GM21528 (cell line): ENCODE data around the gene ARF3.
A peak's percentile ranks its signal among the peaks of the same experiment; 100 is the strongest.

ENCODE experiments used
- ATAC-seq: cut with Tn5 transposase; IDR thresholded peaks from one replicate; pipeline ENCODE4 v1.9.1; 2021; ENCODE audit warnings: mild to moderate bottlenecking, moderate library complexity; ENCODE audit not compliant: unreplicated experiment, low FRiP score

ARF3 gene

DNA sequence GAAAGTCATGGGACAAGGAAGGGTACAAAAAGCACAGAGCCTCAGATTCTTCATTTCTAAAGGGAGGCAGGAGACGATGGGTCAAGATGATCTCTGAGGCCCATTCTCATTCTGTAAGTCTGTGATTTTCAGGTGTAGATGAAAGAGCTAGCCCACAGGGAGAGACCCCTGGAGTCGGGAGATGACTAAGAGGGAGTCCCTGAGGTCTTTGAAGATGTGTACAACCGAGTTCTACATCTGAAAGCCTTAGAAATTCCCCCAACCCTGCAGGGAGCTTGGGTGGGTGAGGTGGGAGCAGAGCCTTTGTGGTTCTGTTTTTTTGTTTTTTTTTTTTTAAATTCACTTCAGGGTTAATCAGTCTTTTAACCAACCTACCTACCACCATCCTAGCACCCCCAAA, 11.2 kb upstream of the ARF3 start:
- no peak for ATAC-seq

DNA sequence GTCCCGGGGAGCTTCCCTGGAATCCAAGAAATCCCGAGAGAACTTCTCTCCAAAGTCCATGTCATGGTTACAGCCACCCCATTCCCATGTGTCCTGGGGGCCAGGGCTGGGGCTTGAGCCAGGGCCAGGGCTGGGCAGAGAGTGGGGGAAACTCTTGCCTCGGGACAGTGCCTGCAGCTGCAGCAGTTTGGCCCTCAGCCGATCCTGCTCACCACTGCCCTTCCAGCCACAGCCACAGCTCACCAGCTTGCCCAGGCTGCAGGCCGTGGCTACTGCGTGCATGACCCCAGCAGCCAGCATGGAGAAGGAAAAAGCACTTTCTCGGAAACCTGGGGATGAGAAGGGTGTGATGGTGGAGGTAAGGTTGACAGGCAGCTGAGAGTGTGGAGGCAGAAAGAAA, 10.7 kb upstream of the ARF3 start:
- ATAC-seq, result no peak

- no peak for ATAC-seq
Measured at GRCh38 chr12:48966177-48966895, 9.0 kb upstream of the ARF3 start.

DNA sequence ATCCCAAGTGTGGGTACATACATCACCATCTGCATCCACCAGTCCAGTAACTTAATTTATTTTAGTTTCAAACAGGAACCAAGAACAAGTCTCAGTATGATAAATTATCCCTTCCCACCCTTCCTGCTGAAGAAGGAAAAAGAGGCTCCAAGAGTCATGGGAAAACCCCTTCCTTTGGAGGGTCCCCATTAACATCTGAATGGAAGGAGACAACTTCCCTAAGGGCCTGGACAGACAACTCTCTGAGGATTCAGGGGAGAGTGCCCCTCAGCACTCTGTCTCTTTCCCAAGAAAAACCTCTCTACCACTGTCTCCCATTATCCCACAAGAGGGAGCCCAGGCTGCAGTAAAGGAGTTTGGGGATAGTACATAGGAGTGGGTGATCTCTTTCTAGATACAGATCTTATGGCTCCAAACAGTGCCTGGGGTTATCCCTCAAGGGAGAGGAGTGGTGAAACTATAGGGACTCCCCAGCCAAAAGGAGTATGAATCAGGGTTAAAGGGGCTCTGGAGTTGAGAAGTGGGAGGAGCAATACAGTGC, 8.1 kb upstream of the ARF3 start:
- no peak for ATAC-seq

DNA sequence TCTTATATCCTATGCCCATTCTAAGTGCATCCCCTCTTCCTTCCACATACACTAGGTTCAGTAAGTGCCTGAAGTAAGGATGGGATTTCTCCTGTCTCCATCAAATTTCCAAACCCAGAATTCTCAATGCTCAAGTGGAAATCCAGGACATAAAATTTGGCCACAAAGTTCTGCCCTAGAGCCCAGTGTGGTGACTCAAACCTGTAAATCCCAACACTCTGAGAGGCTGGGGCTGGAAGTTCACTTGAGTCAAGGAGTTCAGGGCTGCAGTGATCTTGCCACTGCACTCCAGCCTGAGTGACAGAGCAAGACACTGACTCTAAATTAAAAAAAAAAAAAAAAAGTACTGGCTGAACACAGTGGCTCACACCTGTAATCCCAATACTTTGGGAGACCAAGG, 4.5 kb upstream of the ARF3 start:
- ATAC-seq, result no peak

DNA sequence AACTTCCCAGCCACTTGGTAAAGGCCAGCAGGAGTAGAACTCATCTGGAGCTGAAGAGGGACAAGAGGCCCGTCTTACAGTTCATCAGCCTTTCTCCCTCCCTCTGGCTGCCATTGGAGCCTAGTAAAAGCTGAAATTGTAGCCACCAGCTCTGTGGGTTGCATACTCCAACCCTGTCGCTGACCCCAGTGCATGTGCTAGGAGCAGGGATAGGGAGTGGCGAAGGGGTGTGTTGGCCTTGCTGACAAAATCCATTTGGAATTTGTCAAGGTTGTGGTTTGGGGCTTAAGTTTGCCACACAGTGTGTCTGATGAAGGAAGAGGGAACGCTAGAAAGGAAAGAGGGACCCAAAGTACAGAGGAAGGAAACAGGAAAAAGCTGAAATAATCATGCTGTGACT, 4.0 kb upstream of the ARF3 start:
- ATAC-seq, result no peak

GRCh38 chr12:48960834-48961233, 3.5 kb upstream of the ARF3 start:
- ATAC-seq, result no peak

DNA sequence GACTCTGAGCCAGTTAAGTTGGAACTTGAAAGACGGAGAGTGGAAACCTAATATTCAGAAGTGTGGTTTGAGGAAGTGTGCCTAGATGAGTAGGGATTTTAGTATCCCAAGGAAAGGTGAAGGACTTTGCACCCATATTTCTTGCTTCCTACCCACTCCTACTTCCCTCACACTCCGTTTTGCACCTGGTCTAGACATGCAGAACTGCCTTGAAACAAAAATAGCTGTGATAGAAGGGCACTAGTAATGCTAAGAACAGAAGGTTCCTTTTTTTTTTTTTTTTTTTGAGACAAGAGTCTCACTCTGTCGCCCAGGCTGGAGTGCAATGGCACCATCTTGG, 732 bp upstream of the ARF3 start:
- ATAC-seq, result no peak

DNA sequence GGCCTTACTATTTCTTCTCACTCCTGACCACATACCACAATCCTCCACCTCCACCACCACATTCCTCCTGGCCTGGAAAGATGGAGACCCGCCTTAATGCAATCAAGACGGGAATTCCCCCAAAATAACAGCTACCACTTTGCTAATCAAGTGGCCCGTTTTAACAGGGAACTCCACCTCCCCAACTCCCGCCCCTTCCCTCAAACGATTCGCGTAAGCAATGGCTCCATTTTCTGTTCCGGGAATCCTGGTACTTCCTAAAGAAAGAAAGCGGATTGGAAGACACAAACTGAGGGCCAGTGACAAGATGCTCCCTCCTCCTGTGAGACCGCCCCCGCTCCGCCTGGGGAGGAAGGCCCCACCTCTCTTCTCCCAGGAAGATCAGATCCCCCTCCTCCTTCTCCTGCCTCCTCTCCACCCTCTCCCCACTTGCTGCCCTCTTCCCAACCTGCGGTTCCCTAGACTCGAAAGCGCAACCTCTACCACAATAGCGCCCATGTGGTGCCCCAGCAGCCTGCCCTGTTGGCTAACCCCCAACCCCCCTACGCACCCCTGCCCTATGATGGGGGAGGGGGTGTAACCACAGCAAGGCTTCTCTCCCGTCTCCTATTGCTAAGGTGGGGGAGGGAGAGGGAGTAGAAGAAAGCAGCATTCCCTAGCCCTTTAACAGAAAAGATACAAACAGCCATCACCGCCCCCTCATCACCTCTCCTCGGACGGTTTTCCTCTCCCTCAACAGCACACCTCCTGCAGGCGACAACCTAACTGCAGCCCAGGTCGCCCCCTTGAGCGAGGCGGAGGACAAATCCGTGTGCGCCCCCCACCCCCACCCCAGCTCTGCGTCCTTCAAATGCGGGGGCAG, 777 bp downstream of the ARF3 start:
- peak; percentile 15 for ATAC-seq

GRCh38 chr12:48954841-48955501, 2.3 kb downstream of the ARF3 start:
- no peak for ATAC-seq

GRCh38 chr12:48954061-48954460, 3.2 kb downstream of the ARF3 start:
- no peak for ATAC-seq

DNA sequence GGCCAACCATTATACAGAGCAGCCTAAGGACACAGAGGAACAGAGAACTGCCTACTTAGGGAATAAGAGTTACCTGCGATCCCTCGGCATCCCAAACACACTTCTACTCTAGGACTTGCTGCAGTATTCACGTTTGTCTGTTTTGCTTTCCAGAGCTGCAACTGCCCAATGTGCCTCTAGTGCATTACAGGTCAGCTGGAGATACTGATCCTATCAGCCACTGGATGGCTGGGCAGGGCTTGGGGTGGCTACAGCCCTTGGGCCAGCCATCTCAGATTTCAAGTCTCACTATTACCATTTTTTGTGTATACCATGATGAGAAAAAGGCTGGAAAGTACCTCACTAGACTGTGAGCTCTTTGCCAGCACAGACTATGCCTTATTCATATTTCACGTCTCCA, 4.6 kb downstream of the ARF3 start:
- no peak for ATAC-seq

GRCh38 chr12:48947727-48948126, 9.6 kb downstream of the ARF3 start:
- no peak for ATAC-seq

GRCh38 chr12:48946943-48947342, 10.3 kb downstream of the ARF3 start:
- no peak for ATAC-seq

GRCh38 chr12:48946205-48946604, 11.1 kb downstream of the ARF3 start:
- no peak for ATAC-seq

DNA sequence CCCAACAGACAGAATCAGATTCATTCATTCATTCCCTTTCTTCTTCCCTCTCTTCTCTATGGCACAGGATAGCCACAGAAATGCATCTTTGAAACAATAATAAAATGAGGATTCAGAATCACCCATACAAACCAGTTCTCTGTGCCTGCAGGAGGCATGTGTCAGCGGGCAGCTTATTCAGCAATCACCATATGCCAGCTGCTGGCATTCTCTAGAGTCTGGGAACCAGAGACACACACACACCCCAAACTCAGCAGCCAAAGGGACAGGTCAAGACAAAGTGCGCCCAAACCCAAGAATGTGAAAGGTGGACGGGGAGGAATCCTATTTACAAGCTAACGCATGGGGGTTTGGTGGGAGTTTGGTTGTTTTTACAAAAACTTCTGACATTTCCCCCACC, 14.1 kb downstream of the ARF3 start:
- ATAC-seq, result no peak

DNA sequence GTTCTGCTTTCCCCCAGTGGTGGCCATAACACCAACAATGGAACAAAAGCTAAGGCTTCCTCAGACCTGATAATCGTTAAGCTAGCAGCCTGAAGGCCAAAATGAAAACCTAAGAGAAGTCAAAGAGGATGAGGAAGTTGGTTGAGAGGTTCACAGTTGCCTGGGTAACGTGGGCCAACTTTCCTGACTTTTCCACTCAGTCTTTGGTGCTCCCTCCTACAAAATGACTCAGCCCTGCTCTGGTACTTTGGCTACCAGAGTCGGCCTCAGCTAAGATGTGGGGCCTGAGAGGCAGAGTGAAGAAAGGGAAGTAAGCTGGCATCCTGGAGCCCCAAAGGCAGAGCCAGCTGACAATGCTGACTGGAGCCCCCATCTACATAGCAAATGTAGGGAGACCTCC, 17.1 kb downstream of the ARF3 start:
- no peak for ATAC-seq

DNA sequence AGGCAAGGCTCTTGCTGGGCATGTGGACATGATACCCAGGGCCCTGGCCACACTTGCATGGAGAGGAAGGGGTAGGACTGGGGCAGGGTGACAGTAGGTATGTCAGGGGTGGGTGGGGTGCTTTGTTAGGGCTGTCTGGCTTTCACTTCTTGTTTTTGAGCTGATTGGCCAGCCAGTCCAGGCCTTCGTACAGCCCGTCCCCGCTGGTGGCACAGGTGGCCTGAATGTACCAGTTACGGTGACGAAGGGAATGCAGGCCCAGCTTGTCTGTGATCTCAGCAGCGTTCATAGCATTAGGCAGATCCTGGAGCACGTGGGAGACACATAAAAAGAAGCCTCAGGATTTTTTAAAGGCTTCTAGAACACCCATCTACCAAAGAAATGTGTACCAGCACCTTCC, 18.5 kb downstream of the ARF3 start:
- no peak for ATAC-seq

- no peak for ATAC-seq
Measured at GRCh38 chr12:48937170-48937569, 20.1 kb downstream of the ARF3 start.

DNA sequence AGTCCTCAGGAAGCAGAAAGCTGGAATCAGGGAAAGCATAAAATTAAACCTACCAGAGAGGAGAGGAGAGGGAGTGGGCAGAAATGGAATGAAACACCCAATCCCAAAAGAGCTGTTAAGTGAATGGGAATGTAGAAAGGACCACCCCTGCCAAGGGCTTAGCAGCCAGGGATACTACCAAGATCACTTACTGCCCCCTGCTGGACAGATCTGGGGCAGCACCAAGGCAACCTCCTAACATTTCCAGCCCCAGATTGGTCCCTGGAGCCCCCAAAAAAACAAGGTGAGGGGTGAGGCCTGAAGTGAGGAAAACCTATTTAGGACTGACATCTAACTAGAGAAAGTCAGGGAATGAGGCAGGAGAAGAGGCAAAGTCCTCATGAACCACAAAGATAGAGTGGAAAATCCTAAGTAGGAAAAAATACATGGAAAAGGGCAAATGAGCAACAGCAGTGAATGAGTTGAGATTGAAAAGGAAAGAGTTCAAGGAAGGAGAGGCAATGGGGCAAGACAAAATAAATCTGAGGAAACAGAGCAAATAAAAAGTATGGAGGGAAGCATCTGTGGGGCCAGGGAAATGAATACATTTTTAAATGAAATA, 20.8 kb downstream of the ARF3 start:
- ATAC-seq, result no peak

DNA sequence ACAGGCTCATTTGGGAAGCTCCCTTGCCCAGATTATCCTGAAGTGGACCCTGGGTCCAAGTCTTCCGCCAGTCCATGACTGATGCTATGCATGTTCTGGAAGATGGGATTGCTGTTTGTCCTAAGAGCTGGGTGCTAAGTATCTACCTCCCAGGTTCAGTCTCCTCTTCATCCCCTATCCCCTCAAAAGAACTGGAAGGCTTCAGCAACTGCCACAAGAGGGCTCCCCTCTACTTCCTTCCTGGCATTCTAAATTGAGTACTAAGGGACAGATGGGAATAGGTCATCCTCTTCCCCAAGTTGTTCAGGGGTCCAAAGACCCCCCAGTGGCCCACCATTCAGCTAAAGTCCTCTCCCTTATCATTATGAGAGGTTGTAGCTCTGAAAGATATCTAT, 23.0 kb downstream of the ARF3 start:
- no peak for ATAC-seq
